Measurements from ENCODE around the gene HHATL.

Gene HHATL

GRCh38 chr3:42686832-42687650 is 15.6 kb downstream of the HHATL start:
- no peaks in the 10 kb centered on the region for H3K36me3 ChIP-seq (ENCODE audit: insufficient read depth, low read length)
- no peak overlapping the region for H3K4me3 ChIP-seq
- no peak overlapping the region for H3K9ac ChIP-seq (ENCODE audit: insufficient read length)
- no peak overlapping the region for H3K27ac ChIP-seq
- TF ChIP-seq FOXP2 (optimal IDR thresholded peaks at IDR 0.05; ENCODE audit: control extremely low read depth, extremely low read length, insufficient read depth), result no peak
- no peak for TF ChIP-seq EZH2 (IDR thresholded peaks at IDR 0.05)
- no peak for TF ChIP-seq POLR2AphosphoS5 (IDR thresholded peaks at IDR 0.05; ENCODE audit: borderline replicate concordance, low read depth, low read length)
- no peak for DNase-seq (ENCODE audit: low read depth, low spot score)
- H3K9me3 ChIP-seq (ENCODE audit: low read depth, low read length), result no peaks in the 10 kb centered on the region

GRCh38 chr3:42685891-42686820 is 16.4 kb downstream of the HHATL start:
- Histone ChIP-seq H3K4me3 (no peak overlapping the region), H3K9ac (ENCODE audit: insufficient read length) (no peak overlapping the region), H3K36me3 (ENCODE audit: insufficient read depth, low read length) (no peaks in the 10 kb centered on the region), H3K27ac (no peak overlapping the region), H3K9me3 (ENCODE audit: low read depth, low read length) (no peaks in the 10 kb centered on the region)
- no peak for DNase-seq (ENCODE audit: low read depth, low spot score)
- TF ChIP-seq POLR2AphosphoS5 (IDR thresholded peaks at IDR 0.05; ENCODE audit: borderline replicate concordance, low read depth, low read length) (no peak), EZH2 (IDR thresholded peaks at IDR 0.05) (no peak), FOXP2 (optimal IDR thresholded peaks at IDR 0.05; ENCODE audit: control extremely low read depth, extremely low read length, insufficient read depth) (no peak)

- DNase-seq (ENCODE audit: low read depth, low spot score), result no peak
- Histone ChIP-seq H3K9ac (ENCODE audit: insufficient read length) (no peak within 1 kb of the TSS), H3K9me3 (ENCODE audit: low read depth, low read length) (no peaks in the 10 kb centered on the region), H3K27ac (no peak within 1 kb of the TSS), H3K4me3 (no peak within 1 kb of the TSS), H3K36me3 (ENCODE audit: insufficient read depth, low read length) (no peaks in the 10 kb centered on the region)
- TF ChIP-seq EZH2 (IDR thresholded peaks at IDR 0.05), result no peak
- no peak for TF ChIP-seq POLR2AphosphoS5 (IDR thresholded peaks at IDR 0.05; ENCODE audit: borderline replicate concordance, low read depth, low read length)
- no peak for TF ChIP-seq FOXP2 (optimal IDR thresholded peaks at IDR 0.05; ENCODE audit: control extremely low read depth, extremely low read length, insufficient read depth)
These were observed 17.2 kb downstream of the HHATL start, which contains the start of gene KLHL40 for GRCh38 chr3:42685363-42685881. Gene KLHL40 (plus strand): TSS chr3:42685537. CDS start chr3:42685619, 82 bp downstream.

- Histone ChIP-seq H3K9me3 (ENCODE audit: low read depth, low read length) (no peaks in the 10 kb centered on the region), H3K4me3 (no peak overlapping the region), H3K27ac (no peak overlapping the region), H3K9ac (ENCODE audit: insufficient read length) (no peak overlapping the region), H3K36me3 (ENCODE audit: insufficient read depth, low read length) (no peaks in the 10 kb centered on the region)
- TF ChIP-seq FOXP2 (optimal IDR thresholded peaks at IDR 0.05; ENCODE audit: control extremely low read depth, extremely low read length, insufficient read depth) (no peak), EZH2 (IDR thresholded peaks at IDR 0.05) (no peak), POLR2AphosphoS5 (IDR thresholded peaks at IDR 0.05; ENCODE audit: borderline replicate concordance, low read depth, low read length) (no peak)
- no peak for DNase-seq (ENCODE audit: low read depth, low spot score)
These were observed 17.8 kb downstream of the HHATL start for GRCh38 chr3:42684632-42685362.

DNA sequence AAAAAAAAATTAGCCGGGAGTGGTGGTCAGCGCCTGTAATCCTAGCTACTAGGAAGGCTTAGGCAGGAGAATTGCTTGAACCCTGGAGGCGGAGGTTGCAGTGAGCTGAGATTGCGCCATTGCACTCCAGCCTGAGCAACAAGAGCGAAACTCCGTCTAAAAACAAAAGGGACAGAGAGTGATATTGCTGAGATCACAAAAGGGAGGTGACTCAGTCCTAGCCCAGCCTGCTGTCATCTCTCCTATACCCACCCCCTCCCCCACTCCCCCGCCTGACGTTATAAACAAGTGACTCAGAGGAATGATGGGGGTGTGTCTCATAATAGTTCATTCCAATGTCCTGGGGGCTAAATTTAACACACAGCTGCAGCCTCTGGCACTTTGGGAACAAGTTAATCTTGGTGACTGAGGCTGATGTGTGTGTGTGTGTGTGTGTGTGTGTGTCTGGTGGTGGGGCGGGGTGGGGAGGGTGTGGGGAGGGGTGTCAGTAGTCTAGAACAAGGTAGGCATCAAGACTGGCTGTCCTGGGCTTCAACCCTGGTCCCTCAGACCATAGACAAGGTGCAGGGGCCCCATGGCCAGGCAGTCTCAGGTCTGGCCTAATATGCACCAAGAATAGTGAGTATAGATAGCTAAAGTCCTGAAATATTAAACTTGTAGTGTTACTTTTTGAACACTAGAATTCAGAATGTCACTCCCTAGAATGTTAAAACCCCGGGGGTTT is 18.6 kb downstream of the HHATL start:
- TF ChIP-seq FOXP2 (optimal IDR thresholded peaks at IDR 0.05; ENCODE audit: control extremely low read depth, extremely low read length, insufficient read depth) (no peak), EZH2 (IDR thresholded peaks at IDR 0.05) (no peak), POLR2AphosphoS5 (IDR thresholded peaks at IDR 0.05; ENCODE audit: borderline replicate concordance, low read depth, low read length) (no peak)
- DNase-seq (ENCODE audit: low read depth, low spot score), result no peak
- no peaks in the 10 kb centered on the region for H3K9me3 ChIP-seq (ENCODE audit: low read depth, low read length)
- no peak overlapping the region for H3K4me3 ChIP-seq
- no peaks in the 10 kb centered on the region for H3K36me3 ChIP-seq (ENCODE audit: insufficient read depth, low read length)
- no peak overlapping the region for H3K27ac ChIP-seq
- H3K9ac ChIP-seq (ENCODE audit: insufficient read length), result no peak overlapping the region

- no peaks in the 10 kb centered on the region for H3K36me3 ChIP-seq (ENCODE audit: insufficient read depth, low read length)
- H3K9me3 ChIP-seq (ENCODE audit: low read depth, low read length), result no peaks in the 10 kb centered on the region
- TF ChIP-seq EZH2 (IDR thresholded peaks at IDR 0.05), result no peak
- TF ChIP-seq POLR2AphosphoS5 (IDR thresholded peaks at IDR 0.05; ENCODE audit: borderline replicate concordance, low read depth, low read length), result no peak
- TF ChIP-seq FOXP2 (optimal IDR thresholded peaks at IDR 0.05; ENCODE audit: control extremely low read depth, extremely low read length, insufficient read depth), result no peak
- H3K4me3 ChIP-seq, result no peak overlapping the region
- no peak for DNase-seq (ENCODE audit: low read depth, low spot score)
- no peak overlapping the region for H3K27ac ChIP-seq
- H3K9ac ChIP-seq (ENCODE audit: insufficient read length), result no peak overlapping the region
These were observed 20.1 kb downstream of the HHATL start for GRCh38 chr3:42682301-42683070.
